GM19452 (cell line): ENCODE data around the gene ARX.

Source experiments
- ATAC-seq: cut with Tn5 transposase; IDR thresholded peaks from one replicate; pipeline ENCODE4 v1.9.1; 2021; ENCODE audit not compliant: unreplicated experiment

The ARX gene

GRCh38 chrX:25016938-25017598 lies 1.3 kb upstream of the ARX start:
- no peak for ATAC-seq

- no peak for ATAC-seq
These were observed 551 bp upstream of the ARX start for GRCh38 chrX:25016361-25016671.

- no peak for ATAC-seq
These were observed 1.4 kb downstream of the ARX start for GRCh38 chrX:25014366-25014838.

GRCh38 chrX:25013632-25014365 lies 2.0 kb downstream of the ARX start:
- no peak for ATAC-seq

- no peak for ATAC-seq
These were observed 2.8 kb downstream of the ARX start for GRCh38 chrX:25012793-25013631.

- no peak for ATAC-seq
These were observed 3.4 kb downstream of the ARX start for GRCh38 chrX:25012433-25012735.

GRCh38 chrX:25011589-25012432 lies 4.0 kb downstream of the ARX start:
- ATAC-seq = no peak

GRCh38 chrX:25010784-25011588 lies 4.8 kb downstream of the ARX start:
- ATAC-seq = no peak

GRCh38 chrX:25009407-25009806 lies 6.4 kb downstream of the ARX start:
- ATAC-seq = no peak

GRCh38 chrX:25007059-25008053 lies 8.4 kb downstream of the ARX start:
- no peak for ATAC-seq

- no peak for ATAC-seq
These were observed 9.1 kb downstream of the ARX start for GRCh38 chrX:25006586-25007058.

- ATAC-seq = no peak
These were observed 10.2 kb downstream of the ARX start for GRCh38 chrX:25005382-25006185.

- ATAC-seq = no peak
These were observed 10.8 kb downstream of the ARX start for GRCh38 chrX:25005034-25005381.

- ATAC-seq = no peak
These were observed 11.2 kb downstream of the ARX start for GRCh38 chrX:25004485-25005032.

- ATAC-seq = no peak
These were observed 11.7 kb downstream of the ARX start for GRCh38 chrX:25004040-25004439.

GRCh38 chrX:25003066-25003849 lies 12.5 kb downstream of the ARX start:
- no peak for ATAC-seq

GRCh38 chrX:25002661-25003020 lies 13.1 kb downstream of the ARX start:
- ATAC-seq = no peak
